ENCODE measurements around the gene AOC3. TPM values are rescaled to one million over a fixed set of nuclear protein-coding genes. Genes with fewer than 3 reads are reported as not detected.

AOC3 gene
- polyA plus RNA-seq, 3 donors, result 0.85 TPM; not detected in 2

- Mint-ChIP-seq H3K9me3 (peaks cover 0 to 1% (median 0%) of the 10 kb centered on the region in 7 donors), H3K36me3 (no peaks in the 10 kb centered on the region), H3K27ac (peak overlapping the region in 1 of 7 donors; percentile 24), H3K4me3 (no peak overlapping the region), H3K4me1 (peaks cover 6% of the 10 kb centered on the region), H3K27me3 (ENCODE audit: low read depth in 3 of 3) (peaks cover 0 to 5% (median 5%) of the 10 kb centered on the region in 3 donors)
- no peak for TF ChIP-seq CTCF (IDR thresholded peaks at IDR 0.05)
- no peak overlapping the region for H2AFZ ChIP-seq (ENCODE audit: insufficient read depth, low read depth, low read length, poor library complexity, severe bottlenecking)
- 96% methylated on average over 5 of the region's 5 CpGs for WGBS (ENCODE audit: insufficient coverage)
- no peaks in the 10 kb centered on the region for H4K20me1 ChIP-seq (ENCODE audit: insufficient read depth, low read length)
- intact Hi-C loops (cut with micrococcal nuclease), result no loop called here
- H3K9me3 ChIP-seq (replicated peaks in 1 of 2; ENCODE audit: control insufficient read depth in 1 of 2, insufficient read depth in 1 of 2, low read length in 2 of 2), result no peaks in the 10 kb centered on the region
- no peak for DNase-seq
- H3K79me2 ChIP-seq (ENCODE audit: insufficient read depth, low read length), result no peaks in the 10 kb centered on the region
- no peak overlapping the region for H3K4me3 ChIP-seq (replicated peaks in 1 of 3; ENCODE audit: low read depth in 2 of 3, low read length in 3 of 3)
- H3K4me1 ChIP-seq (ENCODE audit: control insufficient read depth in 1 of 2, insufficient read depth in 2 of 2, low read length in 2 of 2), result peaks cover 0 to 8% of the 10 kb centered on the region in 2 donors
- no peak overlapping the region for H3K9ac ChIP-seq (ENCODE audit: insufficient read depth, low read length, poor library complexity, severe bottlenecking)
- no peaks in the 10 kb centered on the region for H3K27me3 ChIP-seq (ENCODE audit: control insufficient read depth in 2 of 2, insufficient read depth in 2 of 2, low read length in 2 of 2)
- no peaks in the 10 kb centered on the region for H3K36me3 ChIP-seq (replicated peaks in 1 of 2; ENCODE audit: control insufficient read depth in 1 of 2, insufficient read depth in 2 of 2, low read length in 2 of 2)
- H3K27ac ChIP-seq (ENCODE audit: low read depth in 1 of 2, low read length in 2 of 2), result no peak overlapping the region
- H3K4me2 ChIP-seq (replicated peaks; ENCODE audit: extremely low read depth, low read length, poor library complexity, severe bottlenecking), result no peak overlapping the region
These were observed 2.6 kb downstream of the AOC3 start for GRCh38 chr17:42853597-42853967.

- TF ChIP-seq CTCF (IDR thresholded peaks at IDR 0.05), result no peak
- H4K20me1 ChIP-seq (ENCODE audit: insufficient read depth, low read length), result no peaks in the 10 kb centered on the region
- DNase-seq, result no peak
- intact Hi-C loops (cut with micrococcal nuclease), result no loop called here
- H3K27me3 Mint-ChIP-seq (ENCODE audit: low read depth in 3 of 3), result peaks cover 0 to 5% (median 5%) of the 10 kb centered on the region in 3 donors
- no peak overlapping the region for H3K9ac ChIP-seq (ENCODE audit: insufficient read depth, low read length, poor library complexity, severe bottlenecking)
- H3K36me3 Mint-ChIP-seq, result no peaks in the 10 kb centered on the region
- H3K27me3 ChIP-seq (ENCODE audit: control insufficient read depth in 2 of 2, insufficient read depth in 2 of 2, low read length in 2 of 2), result no peaks in the 10 kb centered on the region
- peaks cover 0 to 8% of the 10 kb centered on the region in 2 donors for H3K4me1 ChIP-seq (ENCODE audit: control insufficient read depth in 1 of 2, insufficient read depth in 2 of 2, low read length in 2 of 2)
- no peaks in the 10 kb centered on the region for H3K79me2 ChIP-seq (ENCODE audit: insufficient read depth, low read length)
- no peak overlapping the region for H3K4me2 ChIP-seq (replicated peaks; ENCODE audit: extremely low read depth, low read length, poor library complexity, severe bottlenecking)
- H3K4me1 Mint-ChIP-seq, result peaks cover 6% of the 10 kb centered on the region
- no peaks in the 10 kb centered on the region for H3K9me3 ChIP-seq (replicated peaks in 1 of 2; ENCODE audit: control insufficient read depth in 1 of 2, insufficient read depth in 1 of 2, low read length in 2 of 2)
- H3K4me3 Mint-ChIP-seq, result no peak overlapping the region
- H3K27ac Mint-ChIP-seq, result peak overlapping the region in 1 of 7 donors; percentile 24
- H3K4me3 ChIP-seq (replicated peaks in 1 of 3; ENCODE audit: low read depth in 2 of 3, low read length in 3 of 3), result no peak overlapping the region
- peaks cover 0 to 1% (median 0%) of the 10 kb centered on the region in 7 donors for H3K9me3 Mint-ChIP-seq
- no peaks in the 10 kb centered on the region for H3K36me3 ChIP-seq (replicated peaks in 1 of 2; ENCODE audit: control insufficient read depth in 1 of 2, insufficient read depth in 2 of 2, low read length in 2 of 2)
- 95% methylated on average over 12 of the region's 15 CpGs for whole genome bisulfite sequencing (ENCODE audit: insufficient coverage)
- no peak overlapping the region for H2AFZ ChIP-seq (ENCODE audit: insufficient read depth, low read depth, low read length, poor library complexity, severe bottlenecking)
- no peak overlapping the region for H3K27ac ChIP-seq (ENCODE audit: low read depth in 1 of 2, low read length in 2 of 2)
These were observed 3.2 kb downstream of the AOC3 start for GRCh38 chr17:42853968-42854790.

Measured in CD14-positive monocyte (primary cell).